Esophagus (tissue), 2 donors: ENCODE results near the gene CXCL5. TPM values are rescaled to one million over a fixed set of nuclear protein-coding genes. Genes with fewer than 3 reads are reported as not detected.
"Not testable (repeated sequence)": the region's sequence is repeated elsewhere in the genome, so short reads cannot be mapped to it uniquely, and the experiment has no call there.

Source experiments
- H3K27ac ChIP-seq, 2 donors: one replicate each; pipeline ENCODE4 v1.5.1; 2013; ENCODE audit warnings: low read depth in 2 of 2, mild to moderate bottlenecking in 2 of 2, inconsistent platforms in 1 of 2, low read length in 1 of 2, moderate library complexity in 1 of 2
- H3K27me3 ChIP-seq, 2 donors: one replicate each; pipeline ENCODE4 v1.6.1; 2013; ENCODE audit warnings: low read length in 2 of 2, control low read depth in 1 of 2, mild to moderate bottlenecking in 1 of 2; ENCODE audit not compliant: insufficient read depth in 2 of 2, control insufficient read depth in 1 of 2
- H3K36me3 ChIP-seq, 2 donors: one replicate each; pipeline ENCODE4 v1.6.1; 2013; ENCODE audit warnings: low read length in 1 of 2; ENCODE audit not compliant: control insufficient read depth in 2 of 2, insufficient read depth in 2 of 2
- H3K4me1 ChIP-seq, 2 donors: one replicate each; pipeline ENCODE4 v1.6.1; 2013; ENCODE audit warnings: low read length in 1 of 2; ENCODE audit not compliant: control insufficient read depth in 2 of 2, insufficient read depth in 2 of 2
- H3K4me3 ChIP-seq, 2 donors: one replicate each; pipeline ENCODE4 v1.5.1; 2013; ENCODE audit warnings: low read length in 2 of 2, mild to moderate bottlenecking in 2 of 2, low read depth in 1 of 2, moderate library complexity in 1 of 2
- H3K9me3 ChIP-seq, 2 donors: one replicate each; pipeline ENCODE4 v1.6.1; 2013; ENCODE audit warnings: mild to moderate bottlenecking in 2 of 2, low read depth in 1 of 2, low read length in 1 of 2, moderate library complexity in 1 of 2; ENCODE audit not compliant: control insufficient read depth in 2 of 2, insufficient read depth in 1 of 2
- WGBS, 2 donors: extraction: QIAGEN DNeasy Blood & Tissue Kit; methylation state at CpG; one replicate each; pipeline ENCODE4 v1.1.7; 2013; 5-methylcytosine and 5-hydroxymethylcytosine counted together
- polyA plus RNA-seq, 2 donors: library from polyadenylated mRNA; stranded (reverse); fragments of 200-250 nt; gene quantifications; one replicate each; pipeline ENCODE4 v1.2.3, GENCODE V29; 2013
- donor health status: healthy with polysubstance abuse.
- donor health status: Bipolar disorder and iron deficiency.

CXCL5 gene
- polyA plus RNA-seq, 2 donors = 0.01 to 0.14 TPM

DNA sequence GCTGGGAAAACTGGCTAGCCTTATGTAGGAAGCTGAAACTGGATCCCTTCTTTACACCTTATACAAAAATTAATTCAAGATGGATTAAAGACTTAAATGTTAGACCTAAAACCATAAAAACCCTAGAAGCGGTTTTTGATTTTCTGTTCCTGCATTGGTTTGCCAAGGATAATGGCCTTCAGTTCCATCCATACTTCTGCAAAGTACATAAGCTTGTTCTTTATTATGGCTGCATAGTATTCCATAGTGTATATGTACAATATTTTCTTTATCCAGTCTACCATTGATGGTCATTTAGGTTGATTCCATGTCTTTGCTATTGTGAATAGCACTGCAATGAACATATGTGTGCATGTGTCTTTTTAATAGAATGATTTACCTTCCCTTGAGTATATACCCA is 39.4 kb downstream of the CXCL5 start:
- H3K4me3 ChIP-seq, H3K36me3 ChIP-seq, H3K4me1 ChIP-seq, H3K9me3 ChIP-seq, H3K27me3 ChIP-seq, H3K27ac ChIP-seq: not testable (repeated sequence)
- 88 to 90% methylated on average over 1 of the region's 1 CpG for WGBS, 2 donors

DNA sequence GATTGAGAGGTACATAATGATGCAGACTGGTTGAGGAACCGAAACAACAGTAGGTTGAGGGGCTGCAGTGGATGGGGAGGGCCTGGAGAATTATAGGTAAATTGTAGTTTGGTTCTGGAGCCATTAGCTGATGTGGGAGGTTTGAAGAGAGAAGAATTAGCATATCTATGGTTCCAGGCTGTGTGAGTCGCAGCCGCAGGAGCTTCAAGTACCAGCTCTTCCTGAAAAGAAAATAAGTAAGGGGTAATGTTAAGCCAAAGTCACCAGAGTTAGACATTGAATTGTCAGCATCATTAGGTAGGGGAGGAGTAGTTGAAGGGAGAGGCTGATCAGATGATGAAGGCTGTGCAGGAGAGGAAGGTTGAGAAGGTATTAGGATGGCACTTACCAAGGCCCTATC is 46.1 kb downstream of the CXCL5 start:
- Histone ChIP-seq H3K9me3 (no peaks in the 10 kb centered on the region), H3K4me1 (no peaks in the 10 kb centered on the region), H3K27ac (no peak overlapping the region), H3K27me3 (no peaks in the 10 kb centered on the region), H3K4me3 (no peak overlapping the region), H3K36me3 (no peaks in the 10 kb centered on the region)
- 92% methylated on average over 3 of the region's 3 CpGs for WGBS, 2 donors

DNA sequence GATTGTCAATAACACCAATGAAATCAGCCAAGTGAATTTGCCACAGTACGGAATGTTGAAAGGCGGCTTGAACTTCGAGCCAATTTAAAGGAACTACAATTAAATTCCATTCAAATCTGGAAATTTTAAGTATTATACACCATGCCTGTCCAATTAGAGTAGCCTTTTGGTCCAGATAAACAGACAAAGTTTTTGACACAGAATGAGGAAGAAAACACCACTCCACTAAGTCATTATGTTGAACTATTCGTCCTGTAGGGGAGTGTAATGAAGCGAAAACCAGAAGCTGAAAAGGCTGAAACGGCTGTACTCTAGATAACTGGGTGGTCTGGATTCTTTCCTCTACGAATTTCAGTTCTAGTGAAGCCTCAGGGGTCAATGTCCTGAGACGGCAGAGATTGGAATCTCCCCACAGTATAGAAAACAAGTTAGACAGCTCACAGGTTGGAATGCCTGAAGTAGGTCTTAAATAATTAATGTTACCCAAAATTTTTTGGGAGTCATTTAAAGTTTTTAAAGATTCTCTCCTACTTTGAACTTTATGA is 48.0 kb downstream of the CXCL5 start:
- H3K9me3 ChIP-seq, H3K27ac ChIP-seq, H3K36me3 ChIP-seq, H3K4me1 ChIP-seq, H3K27me3 ChIP-seq, H3K4me3 ChIP-seq: not testable (repeated sequence)
- WGBS, 2 donors = 68 to 69% methylated on average over 8 of the region's 8 CpGs

GRCh38 chr4:73948990-73949706 is 49.3 kb downstream of the CXCL5 start:
- H3K4me1 ChIP-seq = peaks cover 0 to under 1% of the 10 kb centered on the region in 2 donors
- WGBS, 2 donors = 70 to 90% methylated on average over 7 of the region's 7 CpGs
- H3K27me3 ChIP-seq = peaks cover 0 to 2% of the 10 kb centered on the region in 2 donors
- H3K36me3 ChIP-seq = no peaks in the 10 kb centered on the region
- no peaks in the 10 kb centered on the region for H3K9me3 ChIP-seq
- H3K4me3 ChIP-seq = no peak overlapping the region
- no peak overlapping the region for H3K27ac ChIP-seq

GRCh38 chr4:73948291-73948690 is 50.2 kb downstream of the CXCL5 start:
- Histone ChIP-seq H3K27me3 (peaks cover 0 to 2% of the 10 kb centered on the region in 2 donors), H3K36me3 (no peaks in the 10 kb centered on the region), H3K4me3 (no peak overlapping the region), H3K4me1 (peaks cover 0 to 4% of the 10 kb centered on the region in 2 donors), H3K27ac (no peak overlapping the region), H3K9me3 (no peaks in the 10 kb centered on the region)
- WGBS, 2 donors = 80 to 81% methylated on average over 1 of the region's 1 CpG

GRCh38 chr4:73947239-73947985 is 51.1 kb downstream of the CXCL5 start:
- no peak overlapping the region for H3K4me3 ChIP-seq
- WGBS, 2 donors = 63 to 65% methylated on average over 3 of the region's 3 CpGs
- H3K27ac ChIP-seq = no peak overlapping the region
- no peaks in the 10 kb centered on the region for H3K9me3 ChIP-seq
- H3K36me3 ChIP-seq = no peaks in the 10 kb centered on the region
- peaks cover 0 to 4% of the 10 kb centered on the region in 2 donors for H3K4me1 ChIP-seq
- peaks cover 0 to 2% of the 10 kb centered on the region in 2 donors for H3K27me3 ChIP-seq

DNA sequence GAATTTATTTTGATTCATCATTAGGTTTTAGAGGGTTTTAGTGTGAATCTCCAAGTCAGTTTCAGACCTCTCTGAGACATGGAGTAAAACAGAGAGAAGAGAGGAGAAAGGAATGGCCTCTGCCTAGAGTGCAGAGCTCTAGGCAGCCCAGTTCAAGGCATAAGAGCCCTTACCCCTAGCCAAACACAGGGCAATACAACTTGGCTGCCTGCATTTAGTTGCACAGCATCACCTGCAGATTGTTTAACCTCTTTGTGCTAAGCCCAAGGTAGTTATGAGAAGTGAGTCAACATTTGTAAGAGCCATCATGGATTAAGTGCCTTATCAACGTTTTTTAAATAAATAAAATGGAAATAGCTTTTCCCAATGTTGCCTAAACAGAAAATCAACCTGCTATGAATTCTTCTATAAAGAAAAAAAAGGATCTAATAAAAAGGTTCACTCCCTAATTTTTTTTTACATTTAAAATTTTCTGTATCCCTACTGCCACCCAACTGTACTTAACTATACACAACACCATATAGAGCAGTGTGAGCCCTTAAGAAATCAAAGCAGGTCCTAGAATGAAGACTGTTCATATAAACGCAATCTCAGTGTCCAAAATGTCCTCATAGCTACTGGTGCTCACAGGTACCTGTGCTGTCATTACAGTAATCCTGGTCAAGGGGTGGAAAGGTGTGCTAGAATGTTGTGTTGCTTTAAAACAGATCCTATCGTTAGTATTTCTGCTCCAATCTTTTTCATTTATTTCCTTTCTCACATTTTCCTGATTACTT is 52.6 kb downstream of the CXCL5 start:
- no peak overlapping the region for H3K4me3 ChIP-seq
- H3K4me1 ChIP-seq = peaks cover 0 to 4% of the 10 kb centered on the region in 2 donors
- WGBS, 2 donors = 67 to 73% methylated on average over 3 of the region's 3 CpGs
- H3K36me3 ChIP-seq = no peaks in the 10 kb centered on the region
- peaks cover 0 to 2% of the 10 kb centered on the region in 2 donors for H3K27me3 ChIP-seq
- no peaks in the 10 kb centered on the region for H3K9me3 ChIP-seq
- H3K27ac ChIP-seq = no peak overlapping the region

Other genes with a start within 250 kb of the CXCL5 start
- 1 to 10 TPM in 1 of 2 donors, under 1 TPM in 1; 0.42 to 1.4 TPM for gene CXCL6, start 162.0 kb downstream of the CXCL5 start, polyA plus RNA-seq
- not detected for gene PF4V1, start 145.4 kb downstream of the CXCL5 start, polyA plus RNA-seq
- 10 to 100 TPM in 1 of 2 donors, 1 to 10 TPM in 1; 4.7 to 12.4 TPM for gene CXCL1, start 129.3 kb downstream of the CXCL5 start, polyA plus RNA-seq
- not detected for gene PF4, start 16.6 kb downstream of the CXCL5 start, polyA plus RNA-seq
- under 1 TPM in 1 of 2 donors, not detected in 1; 0.14 TPM for gene PPBP, start 10.5 kb downstream of the CXCL5 start, polyA plus RNA-seq
- gene CXCL3, start 40.0 kb upstream of the CXCL5 start, polyA plus RNA-seq = 1 to 10 TPM in 1 of 2 donors, under 1 TPM in 1; 0.47 to 4.6 TPM
- gene CXCL2, start 100.5 kb upstream of the CXCL5 start, polyA plus RNA-seq = 10 to 100 TPM in 1 of 2 donors, 1 to 10 TPM in 1; 2.5 to 17.1 TPM
- 1 to 10 TPM; 5.9 to 6.2 TPM for gene MTHFD2L, start 159.4 kb upstream of the CXCL5 start, polyA plus RNA-seq